Activated CD4-positive, CD25-positive, alpha-beta regulatory T cell treated with anti-CD3 and anti-CD28 coated beads, Interleukin-2, amount 50 U/mL, for 16 hours (primary cell): ENCODE measurements around the gene TMEM175.
"Not testable (repeated sequence)": the region's sequence is repeated elsewhere in the genome, so short reads cannot be mapped to it uniquely, and the experiment has no call there.

Experiments used
- DNase-seq: peaks from one replicate; pipeline ENCODE4 v3.0.0-alpha.2; 2020; ENCODE audit warnings: low read depth, low spot score

The TMEM175 gene

DNA sequence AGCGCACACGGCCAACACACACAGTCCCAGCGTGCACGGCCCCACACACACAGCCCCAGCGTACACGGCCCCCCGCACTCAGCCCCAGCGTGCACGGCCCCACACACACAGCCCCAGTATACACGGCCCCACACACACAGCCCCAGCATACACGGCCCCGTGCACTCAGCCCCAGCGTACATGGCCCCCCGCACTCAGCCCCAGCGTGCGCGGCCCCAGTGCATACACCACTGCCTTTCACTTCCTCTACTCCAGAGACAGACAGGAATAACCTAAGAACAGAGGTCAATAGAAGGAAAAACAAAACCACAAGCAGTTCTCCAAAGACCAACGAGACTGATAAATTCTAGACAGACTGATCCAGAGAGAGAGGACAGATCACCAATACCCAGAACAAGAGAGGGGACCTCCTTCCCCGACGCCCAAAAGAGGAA lies 17.2 kb upstream of the TMEM175 start:
- DNase-seq = no peak

DNA sequence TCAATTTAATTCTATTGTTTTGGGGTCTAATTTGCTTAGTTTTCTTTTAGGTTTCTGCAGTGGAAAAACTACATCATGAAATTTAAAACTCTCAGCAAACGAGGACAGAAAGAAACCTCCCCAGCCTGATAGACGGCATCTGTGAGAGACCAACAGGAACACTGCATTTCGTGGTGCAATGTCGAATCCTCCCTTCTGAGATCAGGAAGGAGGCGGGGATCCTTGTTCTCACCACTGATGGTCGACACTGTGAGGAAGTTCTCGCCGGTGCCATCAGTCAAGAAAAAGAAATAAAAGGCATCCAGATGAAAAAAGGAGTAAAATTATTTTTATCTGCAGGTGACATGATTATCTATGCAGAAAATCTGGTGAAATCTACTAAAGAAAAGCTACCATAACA lies 16.7 kb upstream of the TMEM175 start:
- DNase-seq = no peak

DNA sequence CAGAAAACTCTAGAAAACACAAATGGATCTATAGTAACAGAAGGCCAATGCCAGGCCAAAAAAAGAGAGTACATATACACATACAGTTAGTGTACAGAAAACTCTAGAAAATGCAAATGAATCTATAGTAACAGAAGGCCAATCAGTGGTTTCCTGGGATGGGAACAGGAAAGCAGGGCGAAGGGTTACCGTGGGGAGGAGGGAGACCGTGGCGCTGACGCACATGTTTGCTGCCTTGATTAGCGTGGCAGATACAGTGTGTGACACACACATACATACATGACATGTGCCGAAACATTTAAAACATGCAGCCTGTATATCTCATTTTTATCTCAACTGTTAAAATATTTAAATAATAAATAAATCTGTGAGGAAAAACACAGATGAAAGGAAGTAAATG lies 14.8 kb upstream of the TMEM175 start:
- DNase-seq = no peak

DNA sequence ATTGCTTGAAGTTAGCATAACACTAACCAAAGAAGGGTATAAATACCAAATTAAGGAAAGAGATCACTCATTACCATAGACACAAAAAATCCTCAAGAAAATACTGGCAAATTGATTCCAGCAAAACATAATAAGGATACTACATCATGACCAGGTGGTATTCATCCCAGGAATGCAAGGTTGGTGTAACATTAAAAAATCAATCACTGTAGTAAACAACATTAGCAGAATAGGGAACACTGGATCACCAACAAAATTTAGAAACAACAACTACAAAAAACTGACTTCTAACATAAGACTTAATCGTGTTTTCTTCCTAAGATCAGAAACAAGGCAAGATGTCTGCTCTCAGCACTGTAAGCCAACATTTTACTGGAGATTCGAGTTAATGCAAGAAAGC lies 14.3 kb upstream of the TMEM175 start:
- no peak for DNase-seq

DNA sequence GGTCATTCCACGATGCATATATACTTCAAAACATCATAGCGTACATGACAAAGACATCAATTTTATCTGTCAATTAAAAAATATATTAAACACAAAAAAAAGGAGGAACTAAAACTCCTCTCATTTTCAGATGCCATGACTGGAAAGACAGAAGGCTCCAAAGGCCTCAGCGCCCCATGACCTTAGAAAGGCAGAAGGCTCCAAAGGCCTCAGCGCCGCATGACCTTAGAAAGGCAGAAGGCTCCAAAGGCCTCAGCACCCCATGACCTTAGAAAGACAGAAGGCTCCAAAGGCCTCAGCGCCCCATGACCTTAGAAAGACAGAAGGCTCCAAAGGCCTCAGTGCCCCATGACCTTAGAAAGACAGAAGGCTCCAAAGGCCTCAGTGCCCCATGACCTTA lies 13.7 kb upstream of the TMEM175 start:
- not testable (repeated sequence) for DNase-seq

DNA sequence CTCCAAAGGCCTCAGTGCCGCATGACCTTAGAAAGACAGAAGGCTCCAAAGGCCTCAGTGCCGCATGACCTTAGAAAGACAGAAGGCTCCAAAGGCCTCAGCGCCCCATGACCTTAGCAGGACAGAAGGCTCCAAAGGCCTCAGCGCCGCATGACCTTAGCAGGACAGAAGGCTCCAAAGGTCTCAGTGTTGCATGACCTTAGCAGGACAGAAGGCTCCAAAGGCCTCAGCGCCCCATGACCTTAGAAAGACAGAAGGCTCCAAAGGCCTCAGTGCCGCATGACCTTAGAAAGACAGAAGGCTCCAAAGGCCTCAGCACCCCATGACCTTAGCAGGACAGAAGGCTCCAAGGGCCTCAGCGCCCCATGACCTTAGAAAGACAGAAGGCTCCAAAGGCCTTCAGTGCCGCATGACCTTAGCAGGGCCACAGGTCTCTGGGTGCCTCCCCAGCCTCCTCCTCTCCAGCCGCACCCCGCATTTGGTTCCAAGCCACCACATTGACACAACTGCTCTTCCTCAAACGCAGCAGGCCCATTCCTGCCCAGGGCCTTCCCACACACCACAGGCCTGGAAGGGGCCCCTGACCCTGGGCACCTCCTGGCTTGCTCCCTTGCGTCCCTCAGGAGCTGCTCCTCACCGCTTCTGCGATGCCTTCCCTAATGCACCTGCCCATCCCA lies 13.1 kb upstream of the TMEM175 start:
- not testable (repeated sequence) for DNase-seq

DNA sequence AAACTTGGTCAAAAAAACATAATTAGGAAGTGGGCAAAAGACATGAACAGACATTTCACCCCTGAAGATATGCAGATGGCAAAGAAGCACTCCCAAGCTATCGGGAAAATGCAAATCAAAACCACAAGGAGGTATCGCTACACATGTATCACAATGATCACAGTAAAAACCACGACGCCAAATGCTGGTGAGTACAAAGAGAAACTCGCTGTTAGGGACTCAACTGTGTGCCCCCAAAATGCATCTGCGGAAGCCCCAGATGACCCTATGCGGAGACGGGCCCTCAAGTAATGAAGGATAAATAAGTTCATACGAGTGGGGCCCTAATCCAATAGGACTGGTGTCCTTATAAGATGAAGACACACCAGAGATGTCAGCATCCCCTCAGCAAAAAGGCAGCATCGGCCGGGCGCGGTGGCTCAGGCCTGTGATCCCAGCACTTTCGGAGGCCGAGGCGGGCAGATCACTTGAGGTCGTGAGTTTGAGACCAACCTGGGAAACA lies 10.4 kb upstream of the TMEM175 start:
- DNase-seq = no peak

DNA sequence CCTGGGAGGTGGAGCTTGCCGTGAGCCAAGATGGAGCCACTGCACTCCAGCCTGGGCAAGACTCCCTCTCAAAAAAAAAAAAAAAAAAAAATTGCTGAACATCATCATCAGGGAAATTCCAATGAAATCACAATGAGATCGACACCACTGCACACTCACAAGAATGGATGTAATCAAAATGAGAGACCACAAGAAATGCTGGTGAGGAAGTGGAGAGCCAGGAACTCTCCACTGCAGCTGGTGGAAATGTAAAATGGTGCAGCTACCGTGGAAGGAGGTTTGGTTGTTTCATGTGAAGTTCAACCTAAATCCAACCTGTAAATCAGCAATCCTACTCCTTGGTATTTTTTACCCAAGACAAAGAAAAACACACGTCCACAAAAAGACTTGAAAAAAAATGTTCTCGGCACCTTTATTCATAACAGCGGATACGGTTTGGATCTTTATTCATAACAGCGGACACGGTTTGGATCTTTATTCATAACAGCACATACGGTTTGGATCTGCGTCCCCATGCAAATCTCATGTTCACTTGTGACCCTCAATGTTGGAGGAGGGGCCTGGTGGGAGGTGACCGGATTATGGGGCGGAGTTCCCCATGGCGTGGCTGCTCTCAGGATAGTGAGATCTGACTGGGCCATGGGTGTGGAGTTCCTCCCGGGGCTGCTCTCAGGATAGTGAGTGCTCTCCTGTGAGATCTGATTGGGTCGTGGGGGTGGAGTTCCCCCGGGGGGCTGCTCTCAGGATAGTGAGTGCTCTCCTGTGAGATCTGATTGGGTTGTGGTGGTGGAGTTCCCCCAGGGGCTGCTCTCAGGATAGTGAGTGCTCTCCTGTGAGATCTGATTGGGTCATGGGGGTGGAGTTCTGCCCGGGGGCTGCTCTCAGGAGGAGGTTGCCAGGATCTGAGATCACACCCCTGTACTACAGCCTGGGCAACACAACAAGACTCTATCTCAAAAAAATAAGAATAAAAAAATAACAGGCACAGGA lies 7.9 kb upstream of the TMEM175 start:
- DNase-seq = no peak

DNA sequence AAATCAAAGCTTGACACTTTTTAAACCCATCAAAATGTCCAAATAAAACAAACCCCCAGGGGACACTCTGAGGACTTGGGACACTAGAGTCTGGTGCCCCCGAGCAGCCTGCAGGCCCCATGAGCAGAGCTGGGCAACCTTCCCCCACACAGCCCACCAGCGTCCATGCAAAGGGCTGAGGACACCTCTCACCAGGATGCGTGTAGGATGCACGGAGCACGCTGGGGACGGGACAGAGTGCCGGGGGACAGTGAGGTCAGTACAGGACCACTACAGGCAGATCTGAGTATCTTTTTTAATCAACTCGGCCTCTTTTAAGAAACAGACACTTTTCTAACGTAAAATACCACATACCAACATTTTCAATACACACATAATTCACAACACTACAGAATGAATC lies 7.1 kb upstream of the TMEM175 start:
- no peak for DNase-seq

DNA sequence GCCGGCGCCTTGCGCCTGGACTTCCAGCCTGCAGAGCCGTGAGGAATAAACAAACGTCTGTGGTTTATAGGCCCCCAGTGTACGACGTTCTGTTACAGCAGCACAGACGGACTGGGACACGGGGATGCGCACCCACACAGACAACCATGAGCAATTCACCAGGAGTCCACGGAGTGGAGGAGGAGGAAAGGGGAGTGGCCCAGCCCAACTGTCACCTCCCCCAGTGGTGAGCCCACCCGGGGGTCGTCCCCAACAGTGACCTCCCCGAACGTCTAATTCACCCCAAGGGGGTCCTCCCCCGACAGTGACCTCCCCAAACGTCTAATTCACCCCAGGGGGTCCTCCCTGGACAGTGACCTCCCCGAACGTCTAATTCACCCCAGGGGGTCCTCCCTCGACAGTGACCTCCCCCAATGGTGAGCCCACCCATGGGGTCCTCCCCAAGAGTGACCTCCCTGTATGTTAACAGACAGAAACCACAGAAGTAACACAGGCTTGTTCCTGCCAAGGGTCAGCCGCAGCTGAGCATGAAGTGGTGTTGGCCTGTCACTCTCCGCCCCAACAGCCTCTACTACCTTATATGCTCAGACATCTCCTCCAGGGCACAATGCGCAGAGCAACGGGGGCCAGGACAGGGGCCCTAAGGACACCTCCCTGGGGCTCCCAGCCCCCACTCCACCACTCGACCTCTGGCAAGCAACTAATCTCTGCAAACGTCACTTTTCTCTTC lies 6.3 kb upstream of the TMEM175 start:
- DNase-seq = no peak

DNA sequence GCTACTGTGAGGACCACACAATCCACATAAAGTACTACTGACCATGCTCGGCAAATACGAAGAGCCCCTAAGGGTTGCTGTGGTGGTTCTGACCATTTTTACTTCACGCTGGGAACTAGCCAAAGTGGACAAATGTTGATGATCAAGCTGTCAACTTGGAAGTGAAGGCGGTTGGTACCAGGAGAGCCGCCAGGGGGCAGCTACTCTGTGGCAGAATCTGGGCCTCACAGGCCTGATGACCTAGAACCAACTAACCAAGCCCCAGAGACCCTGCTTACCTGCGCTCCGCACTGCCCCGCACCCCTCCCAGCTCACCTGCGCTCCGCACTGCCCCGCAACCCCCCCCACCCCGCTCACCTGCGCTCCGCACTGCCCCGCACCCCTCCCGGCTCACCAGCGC lies 5.7 kb upstream of the TMEM175 start:
- DNase-seq = no peak

DNA sequence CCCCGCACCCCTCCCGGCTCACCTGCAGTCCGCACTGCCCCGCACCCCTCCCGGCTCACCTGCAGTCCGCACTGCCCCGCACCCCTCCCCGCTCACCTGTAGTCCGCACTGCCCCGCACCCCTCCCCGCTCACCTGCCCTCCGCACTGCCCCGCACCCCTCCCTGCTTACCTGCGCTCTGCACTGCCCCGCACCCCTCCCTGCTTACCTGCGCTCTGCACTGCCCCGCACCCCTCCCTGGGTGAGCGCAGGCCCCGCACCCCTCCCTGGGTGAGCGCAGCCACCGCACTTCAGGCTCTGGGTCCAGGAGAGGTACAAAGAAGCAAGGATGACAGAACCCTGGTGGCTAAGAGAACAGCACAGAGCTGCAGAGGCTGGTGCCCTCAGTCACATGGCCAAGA lies 4.7 kb upstream of the TMEM175 start:
- DNase-seq = not testable (repeated sequence)

DNA sequence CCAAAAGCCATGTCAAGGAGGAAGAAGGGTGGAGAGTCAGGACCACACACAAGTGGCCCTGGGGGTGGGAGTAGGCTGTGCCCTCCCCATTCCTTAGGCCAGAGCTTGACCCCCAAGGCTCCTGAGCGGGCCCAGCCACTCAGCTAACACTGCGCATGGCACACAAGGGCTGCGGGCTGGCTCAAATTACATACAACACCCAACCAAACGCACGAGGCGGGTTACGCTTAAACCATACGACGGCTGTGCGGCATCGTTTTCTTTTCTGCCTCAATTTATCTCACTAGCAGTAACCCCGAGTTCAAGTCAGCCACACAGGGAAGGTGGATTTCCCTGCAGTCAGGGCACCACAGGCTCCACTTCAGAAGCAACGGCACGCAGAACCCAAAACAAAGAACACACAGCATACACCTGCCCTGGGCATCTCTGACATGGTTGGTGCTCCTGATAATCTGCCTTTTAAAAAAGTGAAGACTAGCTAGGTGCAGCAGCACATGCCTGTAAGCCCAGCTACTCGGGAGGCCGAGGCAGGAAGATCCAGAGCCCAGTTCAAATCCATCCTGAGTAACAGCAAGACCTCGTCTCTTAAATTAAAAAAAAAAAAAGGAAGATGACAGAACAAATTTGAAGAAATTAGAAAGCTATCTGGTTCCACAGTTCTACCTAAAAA lies 3.0 kb upstream of the TMEM175 start:
- no peak for DNase-seq

DNA sequence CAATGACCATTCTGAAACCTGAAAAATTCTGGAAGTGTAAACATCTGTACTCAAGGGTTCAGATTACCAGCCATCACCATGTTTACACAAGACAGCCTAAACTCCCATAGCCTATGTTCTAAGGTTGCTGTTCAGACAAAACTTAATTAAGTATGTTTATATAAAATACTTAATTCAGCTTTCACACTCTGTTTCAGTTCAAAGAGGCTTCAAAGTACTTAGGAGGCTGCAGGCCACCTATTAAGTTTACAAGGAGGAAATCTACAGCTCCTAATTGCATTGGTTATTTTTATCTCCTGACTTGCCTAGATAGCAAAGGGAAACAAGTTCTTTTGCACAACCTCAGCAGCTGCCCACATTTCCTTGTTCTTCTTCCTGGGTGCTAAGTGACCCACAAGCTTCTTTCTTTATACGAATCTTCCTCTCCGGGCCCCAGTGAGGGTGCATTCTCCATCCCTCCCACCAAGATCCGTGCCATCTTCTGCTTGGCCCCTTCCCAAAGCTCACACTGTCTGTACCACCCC lies 2.2 kb upstream of the TMEM175 start:
- no peak for DNase-seq

DNA sequence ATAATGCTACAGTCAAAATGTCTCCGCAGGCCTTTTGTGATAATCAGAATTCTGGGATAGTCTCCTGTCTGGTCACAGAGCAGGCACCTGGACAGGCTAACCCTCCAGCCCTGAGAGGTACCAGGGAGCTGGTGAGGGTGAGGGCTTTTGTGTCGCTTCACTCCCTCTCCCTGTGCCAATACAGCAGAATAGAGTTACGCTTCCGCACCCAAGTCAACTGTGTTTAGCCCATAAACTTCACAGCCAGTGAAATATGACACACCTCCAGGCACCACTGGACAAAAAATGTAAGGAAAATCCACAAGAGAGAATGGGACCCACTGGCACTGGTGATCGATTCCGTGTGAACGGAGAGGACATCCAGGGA lies 1.4 kb upstream of the TMEM175 start:
- no peak for DNase-seq

DNA sequence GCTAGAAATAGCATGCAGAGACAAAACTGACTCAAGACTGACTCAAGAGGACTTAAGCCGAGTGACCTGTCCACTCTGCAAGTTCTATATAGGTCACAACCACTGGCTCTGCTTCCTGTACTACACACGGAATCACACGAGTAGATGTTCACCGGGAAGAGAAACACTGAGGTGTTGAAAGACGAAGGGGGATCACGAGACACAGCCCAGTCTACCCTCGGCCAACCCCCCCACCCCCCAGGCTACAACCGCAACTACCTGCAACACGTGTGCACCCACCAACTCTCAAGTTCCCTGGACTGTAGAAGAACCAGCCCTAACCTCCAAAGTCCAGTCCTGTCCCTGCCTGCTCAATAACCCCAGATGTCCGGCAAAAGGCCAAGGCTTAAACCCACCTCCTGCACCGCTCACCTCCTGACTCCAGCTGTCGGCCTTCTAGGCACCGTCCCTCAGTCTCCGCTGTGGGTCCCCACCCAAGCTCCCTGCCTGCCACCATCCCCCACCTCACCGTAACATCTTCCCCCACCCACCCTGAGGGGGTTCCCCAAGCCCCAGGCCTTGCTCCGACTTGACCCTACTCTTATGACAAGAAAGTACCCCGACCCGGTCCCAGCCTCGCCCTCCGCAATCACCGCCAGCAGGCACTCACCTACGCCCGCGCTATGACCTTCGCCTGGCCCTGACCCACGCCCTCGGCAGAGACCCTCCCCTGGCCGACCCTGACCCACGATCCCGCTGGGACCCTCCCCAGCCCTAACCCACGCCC lies 883 bp upstream of the TMEM175 start:
- DNase-seq = no peak

DNA sequence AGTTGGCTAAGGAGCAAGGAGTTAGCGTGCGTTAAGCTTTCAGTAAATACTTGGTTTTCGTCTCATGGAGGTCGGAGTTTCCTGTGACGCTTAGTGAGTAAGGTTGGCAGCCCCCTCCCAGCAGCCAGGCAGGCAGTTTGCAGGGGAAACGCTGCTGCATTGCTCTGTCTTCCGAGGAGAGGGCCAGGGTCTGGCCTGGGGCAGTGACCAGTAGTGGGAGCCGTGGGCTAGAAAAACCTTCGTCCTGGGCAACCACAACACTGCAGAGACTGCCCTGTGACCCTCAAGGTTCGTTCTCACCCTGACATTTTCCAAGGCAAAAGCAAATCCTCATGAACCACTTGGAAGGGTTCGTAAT lies 432 bp downstream of the TMEM175 start:
- DNase-seq = no peak

DNA sequence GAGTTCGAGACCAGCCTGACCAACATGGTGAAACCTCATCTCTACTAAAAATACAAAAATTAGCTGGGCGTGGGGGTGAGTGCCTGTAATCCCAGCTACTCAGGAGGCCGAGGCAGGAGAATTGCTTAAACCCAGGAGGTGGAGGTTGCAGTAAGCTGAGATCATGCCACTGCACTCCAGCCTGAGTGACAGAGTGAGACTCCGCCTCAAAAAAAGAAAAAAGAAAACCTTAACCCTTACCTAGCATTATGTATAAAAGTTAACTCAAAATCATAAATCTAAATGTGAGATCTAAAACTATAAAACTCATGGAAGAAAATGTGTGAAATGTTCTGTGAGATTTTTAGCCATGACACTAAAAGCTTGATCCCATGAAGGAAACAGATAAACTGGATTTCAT lies 7.2 kb downstream of the TMEM175 start:
- not testable (repeated sequence) for DNase-seq

DNA sequence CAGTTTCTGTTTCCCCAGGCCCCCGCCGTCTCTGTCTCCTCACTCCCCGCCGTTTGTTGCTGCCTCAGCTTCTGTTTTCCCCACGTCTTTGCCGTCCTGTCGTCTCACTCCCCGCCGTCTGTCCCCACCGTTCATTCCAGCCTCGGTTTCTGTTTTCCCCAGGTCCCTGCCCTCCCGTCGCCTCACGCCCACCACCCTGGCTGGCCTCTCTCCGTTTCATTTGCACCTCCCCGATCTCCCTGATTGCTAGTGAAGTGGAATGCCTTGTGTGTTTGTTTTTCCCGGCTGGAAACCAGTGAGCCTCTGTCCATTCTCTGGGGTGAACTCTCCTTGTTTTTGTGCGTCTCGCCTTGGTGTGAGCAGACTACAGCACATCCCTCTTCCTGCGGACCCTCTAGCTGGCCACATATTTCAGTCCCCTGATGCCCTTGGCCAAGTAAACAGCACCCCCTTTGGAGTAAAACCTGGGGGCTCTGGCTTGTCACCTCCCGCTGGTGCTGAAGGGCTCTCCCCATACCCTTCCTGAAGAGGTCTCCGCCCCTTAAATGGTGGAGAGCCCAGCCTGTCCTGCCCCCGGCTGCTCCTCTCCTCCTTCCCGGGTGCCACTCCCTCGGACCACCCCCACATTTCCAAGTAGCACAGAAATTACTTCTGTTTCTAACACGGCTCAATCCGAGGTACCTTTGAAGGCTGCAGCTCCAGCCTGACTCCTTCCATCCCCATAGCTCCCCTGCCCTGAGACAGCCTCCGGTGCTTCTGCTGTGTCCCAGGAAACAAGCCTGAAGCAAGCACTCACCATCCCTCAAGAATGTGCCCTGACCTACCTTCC lies 13.2 kb downstream of the TMEM175 start:
- DNase-seq = no peak

DNA sequence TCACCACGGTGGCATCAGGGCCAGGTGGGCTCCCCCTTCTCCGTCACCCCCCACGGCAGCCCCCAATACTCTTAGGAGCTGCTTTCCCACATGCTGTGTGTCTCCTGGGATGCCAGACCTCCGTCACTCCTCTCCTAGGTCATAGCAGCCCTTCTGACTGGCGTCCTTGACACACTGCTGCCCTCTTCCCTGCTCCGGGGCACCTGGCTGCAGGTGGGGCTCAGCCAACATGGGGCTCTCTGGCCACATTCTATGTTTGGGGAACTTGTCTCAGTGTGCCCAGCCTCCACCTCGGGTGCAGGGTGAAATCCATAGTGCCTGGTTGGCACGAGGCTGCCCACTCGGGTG lies 13.8 kb downstream of the TMEM175 start:
- no peak for DNase-seq
